Right lobe of liver (tissue), 6 donors: ENCODE results near the gene FUT7. TPM values are rescaled to one million over a fixed set of nuclear protein-coding genes. Genes with fewer than 3 reads are reported as not detected.
A peak's percentile ranks its signal among the peaks of the same experiment; 100 is the strongest.

ENCODE experiments used
- ATAC-seq, 4 donors: fragments of 200-7000 bp; cut with Tn5 transposase; one replicate each; pipeline ENCODE4 v1.9.1; 2020; ENCODE audit warnings: mild to moderate bottlenecking in 4 of 4, moderate library complexity in 4 of 4
- DNase-seq, 3 donors: peaks; one replicate each; pipeline ENCODE4 v3.0.0-alpha.2; 2020
- H3K27ac ChIP-seq, 3 donors: fragments of 200-600 bp; one replicate each; pipeline ENCODE4 v1.8.0; 2022
- H3K27me3 ChIP-seq, 2 donors: fragments of 200-600 bp; one replicate each; pipeline ENCODE4 v1.8.0; 2022
- H3K36me3 ChIP-seq, 4 donors: fragments of 200-600 bp; sonication (generic) in 1 of 4; one replicate each; pipeline versions ENCODE4 v1.5.1 to v1.8.0; 2017 to 2022; ENCODE audit warnings: control low read depth in 1 of 4
- H3K4me1 ChIP-seq, 4 donors: fragments of 200-600 bp; sonication (generic) in 1 of 4; one replicate each; pipeline versions ENCODE4 v1.5.1 to v1.8.0; 2017 to 2022; ENCODE audit warnings: control low read depth in 1 of 4
- H3K4me3 ChIP-seq, 3 donors: fragments of 200-600 bp; one replicate each; pipeline ENCODE4 v1.8.0; 2022
- H3K9me3 ChIP-seq, 4 donors: fragments of 200-600 bp; sonication (generic) in 1 of 4; one replicate each; pipeline versions ENCODE4 v1.5.1 to v1.8.0; 2017 to 2022; ENCODE audit warnings: control low read depth in 1 of 4
- POLR2A ChIP-seq: fragments of 450-650 bp; IDR thresholded peaks from one replicate; pipeline ENCODE4 v1.6.1; 2017; ENCODE audit warnings: antibody characterized with exemption, mild to moderate bottlenecking
- WGBS: methylation state at CpG from one replicate; pipeline ENCODE4 v1.1.6; 2018; ENCODE audit warnings: low coverage, low lambda C conversion rate; ENCODE audit not compliant: insufficient coverage; ENCODE audit errors: missing lambda C conversion rate; 5-methylcytosine and 5-hydroxymethylcytosine counted together
- intact Hi-C, 2 donors: fragments of 100-400 bp; cut with DNase I; formaldehyde crosslinking; loops; one replicate each; pipeline versions ENCODE4 v1.11.2 to v1.14.1; 2022
- total RNA-seq, 6 experiments: library from RNA; depleted of rRNA in 2 of 6; stranded (reverse); fragments of >200 nt in 2 of 6; fragmentation: NEBNext Ultra II Directional in 3 of 6; extraction: Animal tissue kit (Norgen Biotek cat#: 25700) in 3 of 6; gene quantifications; one replicate each; pipeline versions ENCODE4 v1.1.0 to v1.2.4, GENCODE V29; 2016 to 2023
- TF ChIP-seq, protein P1 (sequence below), 4 donors: fragments of 200-600 bp in 3 of 4; fragments of 450-650 bp in 1 of 4; IDR thresholded peaks; one replicate each; pipeline versions ENCODE4 v1.5.1 to v1.8.0; 2016 to 2022; ENCODE audit warnings: antibody characterized with exemption in 4 of 4, mild to moderate bottlenecking in 2 of 4
- donor health status: DM: no; HTN: yes; CAD: no.
- donor health status: DM: no; HTN: no; CAD: no.
- donor health status: DM: no; HTN: no; CAD: no.
- donor health status: DM: no; HTN: yes; CAD: no.
- donor health status: DM: no; HTN: yes; CAD: no.

Gene FUT7
- total RNA-seq, 6 experiments from 2014 or later: 0.12 to 0.13 TPM; not detected in 4

DNA sequence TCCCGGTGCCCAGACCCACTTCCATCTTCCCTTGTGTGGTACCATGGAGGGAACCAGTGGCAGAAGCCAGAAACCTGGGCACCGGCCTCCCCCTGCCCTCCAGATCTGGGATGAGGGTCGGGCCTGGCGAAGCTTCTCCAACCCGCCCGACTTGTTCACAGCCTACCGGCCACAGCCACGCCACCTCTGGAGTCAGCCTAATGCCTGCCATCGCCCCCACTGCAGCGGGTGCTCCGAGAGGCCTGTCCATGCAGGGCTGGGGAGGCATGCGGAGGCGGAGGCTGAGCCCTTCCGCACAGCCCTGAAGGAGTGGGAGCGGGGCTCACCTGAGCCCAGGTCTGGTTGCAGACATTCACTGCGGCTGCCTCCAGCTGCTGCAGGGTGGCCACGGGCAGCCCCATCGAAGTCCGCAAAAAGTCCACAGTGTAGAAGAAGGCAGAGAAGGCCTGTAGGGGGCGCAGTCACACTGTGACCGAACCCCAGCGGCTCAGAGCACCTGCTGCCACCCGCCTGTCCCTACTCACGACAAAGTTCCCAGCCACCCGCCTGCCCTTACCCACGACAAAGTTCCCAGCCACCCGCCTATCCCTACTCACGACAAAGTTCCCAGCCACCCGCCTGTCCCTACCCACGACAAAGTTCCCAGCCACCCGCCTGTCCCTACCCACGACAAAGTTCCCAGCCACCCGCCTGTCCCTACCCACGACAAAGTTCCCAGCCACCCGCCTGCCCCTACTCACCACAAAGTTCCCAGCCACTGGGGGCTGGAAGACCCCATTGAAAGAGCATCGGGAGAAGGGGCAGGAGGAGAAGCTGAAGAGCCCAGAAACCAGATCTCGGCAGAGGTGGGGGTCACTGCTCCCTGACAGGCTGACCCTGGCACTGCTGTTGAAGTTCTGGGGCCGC is 17.9 kb upstream of the FUT7 start:
- no peak overlapping the region for H3K4me3 ChIP-seq
- intact Hi-C loops: no loop called here
- TF ChIP-seq POLR2A: no peak
- TF ChIP-seq, protein P1, sequence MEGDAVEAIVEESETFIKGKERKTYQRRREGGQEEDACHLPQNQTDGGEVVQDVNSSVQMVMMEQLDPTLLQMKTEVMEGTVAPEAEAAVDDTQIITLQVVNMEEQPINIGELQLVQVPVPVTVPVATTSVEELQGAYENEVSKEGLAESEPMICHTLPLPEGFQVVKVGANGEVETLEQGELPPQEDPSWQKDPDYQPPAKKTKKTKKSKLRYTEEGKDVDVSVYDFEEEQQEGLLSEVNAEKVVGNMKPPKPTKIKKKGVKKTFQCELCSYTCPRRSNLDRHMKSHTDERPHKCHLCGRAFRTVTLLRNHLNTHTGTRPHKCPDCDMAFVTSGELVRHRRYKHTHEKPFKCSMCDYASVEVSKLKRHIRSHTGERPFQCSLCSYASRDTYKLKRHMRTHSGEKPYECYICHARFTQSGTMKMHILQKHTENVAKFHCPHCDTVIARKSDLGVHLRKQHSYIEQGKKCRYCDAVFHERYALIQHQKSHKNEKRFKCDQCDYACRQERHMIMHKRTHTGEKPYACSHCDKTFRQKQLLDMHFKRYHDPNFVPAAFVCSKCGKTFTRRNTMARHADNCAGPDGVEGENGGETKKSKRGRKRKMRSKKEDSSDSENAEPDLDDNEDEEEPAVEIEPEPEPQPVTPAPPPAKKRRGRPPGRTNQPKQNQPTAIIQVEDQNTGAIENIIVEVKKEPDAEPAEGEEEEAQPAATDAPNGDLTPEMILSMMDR (IDR thresholded peaks at IDR 0.05): peak; percentile 48 to 63 (median 56)
- no peaks in the 10 kb centered on the region for H3K9me3 ChIP-seq
- DNase-seq (peak in 1 of 3 donors; percentile 62), ATAC-seq (peak; percentile 30 to 47 (median 38))
- peaks cover 0 to 23% of the 10 kb centered on the region in 2 donors for H3K27me3 ChIP-seq
- WGBS: 54% methylated on average over 17 of the region's 38 CpGs
- H3K4me1 ChIP-seq: peaks cover 0 to 24% (median 2%) of the 10 kb centered on the region in 4 donors
- H3K27ac ChIP-seq: no peak overlapping the region
- no peaks in the 10 kb centered on the region for H3K36me3 ChIP-seq

DNA sequence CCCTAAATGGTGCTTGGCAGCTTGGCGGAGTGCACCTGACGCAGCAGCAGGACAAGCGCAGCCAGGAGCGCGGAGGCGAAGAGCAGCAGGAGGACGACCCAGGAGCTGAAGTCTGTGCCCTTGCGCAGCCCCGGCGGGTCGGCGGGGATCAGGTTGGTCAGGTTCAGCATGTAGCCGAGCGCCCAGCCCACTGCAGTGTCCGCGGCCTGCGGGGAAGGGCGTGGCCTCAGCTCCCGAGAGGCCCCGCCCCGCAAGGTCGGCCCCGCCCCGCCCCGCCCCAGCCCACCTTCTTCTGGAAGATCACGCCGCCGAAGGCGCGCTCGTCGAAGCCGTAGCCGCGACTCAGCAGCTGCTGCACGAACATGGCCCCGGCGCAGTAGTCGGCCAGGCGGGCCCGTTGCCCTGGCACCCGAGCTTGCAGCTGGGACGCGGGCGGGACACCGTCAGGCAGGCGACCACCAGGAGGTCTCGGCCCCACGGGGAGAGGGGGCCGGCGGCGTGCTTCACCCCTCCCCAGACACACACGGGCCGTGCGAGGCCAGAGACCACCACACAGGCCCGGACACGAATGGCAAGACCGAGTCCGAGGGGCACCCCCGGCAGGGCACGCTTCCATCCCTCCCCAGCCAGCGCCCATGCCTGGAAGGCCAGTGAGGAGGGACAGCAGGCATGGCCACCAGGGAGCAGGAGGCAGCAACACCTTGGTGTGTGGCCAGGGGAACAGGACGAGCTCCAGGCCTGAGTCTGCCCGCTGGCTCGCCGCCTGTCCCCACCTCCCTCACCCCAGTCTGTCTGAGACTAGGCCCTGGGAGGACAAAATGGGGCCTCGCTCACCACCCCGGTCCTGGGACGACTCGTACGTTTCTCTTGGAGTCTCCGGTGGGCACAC is 17.0 kb upstream of the FUT7 start:
- Histone ChIP-seq H3K36me3 (no peaks in the 10 kb centered on the region), H3K27ac (no peak overlapping the region), H3K4me1 (peaks cover 0 to 15% (median 0%) of the 10 kb centered on the region in 4 donors), H3K27me3 (peaks cover 2 to 23% of the 10 kb centered on the region in 2 donors), H3K4me3 (no peak overlapping the region), H3K9me3 (no peaks in the 10 kb centered on the region)
- intact Hi-C loops: no loop called here
- ATAC-seq (peak in 2 of 4 donors; percentile 5 to 11), DNase-seq (peak in 2 of 3 donors; percentile 28 to 80)
- 48% methylated on average over 11 of the region's 72 CpGs for WGBS
- TF ChIP-seq, protein P1 (IDR thresholded peaks at IDR 0.05): no peak
- no peak for TF ChIP-seq POLR2A

DNA sequence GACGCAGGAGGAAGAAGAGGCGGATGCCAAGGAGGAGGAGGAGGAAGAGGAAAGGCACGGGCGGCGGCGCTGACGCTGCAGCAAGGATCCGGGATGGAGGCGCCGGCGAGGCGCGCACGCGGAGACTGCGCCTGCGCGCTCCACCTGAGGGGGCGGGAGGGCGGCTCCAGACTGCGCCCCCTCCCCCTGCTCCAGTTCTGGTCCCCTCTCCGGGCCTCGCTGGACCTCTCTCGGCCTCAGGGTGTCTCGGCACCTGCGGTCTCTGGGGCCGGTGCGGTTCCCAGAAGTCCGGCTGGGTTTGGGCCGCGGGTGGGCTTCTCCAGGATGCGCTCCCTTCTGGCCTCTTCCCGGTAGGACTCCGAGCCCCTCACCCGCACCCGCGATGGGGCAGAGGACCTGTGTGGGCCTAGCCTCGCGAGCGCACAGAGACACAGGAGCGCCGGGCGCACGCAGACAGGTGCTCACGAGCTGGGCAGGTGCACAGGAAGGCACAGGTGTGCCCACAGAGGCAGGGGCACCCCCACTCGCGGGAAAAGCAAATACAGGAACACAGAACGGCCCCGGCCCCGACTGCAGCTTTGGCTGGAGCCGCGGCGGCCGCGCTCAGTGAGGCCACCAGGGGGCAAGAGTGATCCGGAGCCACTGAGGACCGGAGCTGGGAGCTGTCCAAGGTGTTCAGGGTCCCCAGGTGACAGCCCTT is 14.3 kb upstream of the FUT7 start, which contains the start of gene NPDC1:
TSS of gene NPDC1 (minus strand) at position 90 of the 700 bp plus-strand sequence. CDS start 188 bp downstream, outside the sequence.
- ATAC-seq (peak; percentile 73 to 82 (median 78)), DNase-seq (peak; percentile 79 to 83 (median 80))
- WGBS: 1% methylated on average over 19 of the region's 57 CpGs
- peaks cover 3 to 23% of the 10 kb centered on the region in 2 donors for H3K27me3 ChIP-seq
- TF ChIP-seq, protein P1 (IDR thresholded peaks at IDR 0.05): peak; percentile 80 to 87 (median 85)
- no peak for TF ChIP-seq POLR2A
- no peaks in the 10 kb centered on the region for H3K36me3 ChIP-seq
- peak within 1 kb of the TSS; percentile 10 to 51 (median 13) for H3K27ac ChIP-seq
- peaks cover 0 to 9% (median 0%) of the 10 kb centered on the region in 4 donors for H3K4me1 ChIP-seq
- intact Hi-C loops: no loop called here
- no peaks in the 10 kb centered on the region for H3K9me3 ChIP-seq
- peak within 1 kb of the TSS; percentile 31 to 48 (median 35) for H3K4me3 ChIP-seq
